H1 (cell line): ENCODE measurements around the gene ZNF619. TPM values are rescaled to one million over a fixed set of nuclear protein-coding genes. Genes with fewer than 3 reads are reported as not detected.

Source experiments
- CTCF ChIA-PET: fragments of 300-600 bp; sonication (Branson Sonifier 250); formaldehyde crosslinking; loops from one replicate; lab custom pipeline; 2021; ENCODE audit not compliant: partially characterized antibody; lab: Charles Lee
- POLR2A ChIA-PET: fragments of 300-600 bp; sonication (Branson Sonifier 250); formaldehyde crosslinking; loops from one replicate; lab custom pipeline; 2021; ENCODE audit warnings: inconsistent platforms; ENCODE audit not compliant: partially characterized antibody; lab: Charles Lee
- DNase-seq, 2 experiments: peaks; one replicate each; pipeline versions ENCODE4 v3.0.0 to v3.0.0-alpha.2; 2010 to 2022; ENCODE audit warnings: low spot score in 2 of 2, low read depth in 1 of 2, mixed read lengths in 1 of 2
- FAIRE-seq: peaks from 2 replicates; lab custom pipeline; 2011; peaks lifted over from hg19 to GRCh38; lab: Jason Lieb, UNC
- H2AFZ ChIP-seq: 2 replicates; pipeline ENCODE4 v1.8.1; 2012; ENCODE audit warnings: low read length, inconsistent platforms
- H2AK5ac ChIP-seq: 2 replicates; pipeline ENCODE4 v1.6.1; 2013; ENCODE audit warnings: low read depth, low read length
- H2BK120ac ChIP-seq: replicated peaks from 2 replicates; pipeline ENCODE3; 2013; ENCODE audit warnings: low read depth, low read length, inconsistent platforms
- H2BK12ac ChIP-seq: 2 replicates; pipeline ENCODE4 v1.6.1; 2013; ENCODE audit warnings: low read depth, low read length
- H2BK15ac ChIP-seq: 2 replicates; pipeline ENCODE4 v1.6.1; 2013; ENCODE audit warnings: low read length
- H2BK20ac ChIP-seq: 2 replicates; pipeline ENCODE4 v1.6.1; 2013; ENCODE audit warnings: low read length
- H2BK5ac ChIP-seq: 2 replicates; pipeline ENCODE4 v1.6.1; 2013; ENCODE audit warnings: low read depth, low read length
- H3K14ac ChIP-seq: 2 replicates; pipeline ENCODE4 v1.6.1; 2013; ENCODE audit warnings: inconsistent platforms; ENCODE audit not compliant: insufficient read length
- H3K18ac ChIP-seq: 2 replicates; pipeline ENCODE4 v1.6.1; 2013; ENCODE audit warnings: low read length; ENCODE audit errors: extremely low read depth
- H3K23ac ChIP-seq: 2 replicates; pipeline ENCODE4 v1.6.1; 2013; ENCODE audit warnings: inconsistent platforms; ENCODE audit not compliant: insufficient read length
- H3K23me2 ChIP-seq: 2 replicates; pipeline ENCODE4 v1.6.1; 2013; ENCODE audit warnings: low read depth, low read length
- H3K27ac ChIP-seq: 2 replicates; pipeline ENCODE4 v1.6.1; 2011; ENCODE audit warnings: low read depth, low read length, inconsistent platforms
- H3K27me3 ChIP-seq, 4 experiments: replicated peaks in 1 of 4; 1 replicate in 1 of 4; 2 replicates in 3 of 4; pipeline versions ENCODE4 v1.6.1 to v1.8.1; 2011 to 2013; ENCODE audit warnings: low read length in 3 of 4, mild to moderate bottlenecking in 3 of 4, inconsistent platforms in 2 of 4, mixed read lengths in 2 of 4, moderate library complexity in 1 of 4; ENCODE audit not compliant: control insufficient read depth in 3 of 4, insufficient read depth in 3 of 4; ENCODE audit errors: extremely low read depth in 1 of 4
- H3K36me3 ChIP-seq, 4 experiments: 2 replicates each; pipeline versions ENCODE4 v1.6.1 to v1.8.1; 2011 to 2013; ENCODE audit warnings: mild to moderate bottlenecking in 4 of 4, low read length in 3 of 4, moderate library complexity in 2 of 4, control low read depth in 1 of 4, inconsistent platforms in 1 of 4; ENCODE audit not compliant: insufficient read depth in 4 of 4, control insufficient read depth in 2 of 4
- H3K4ac ChIP-seq: replicated peaks from 2 replicates; pipeline ENCODE3; 2013; ENCODE audit warnings: low read length, low read depth, mixed read lengths, inconsistent platforms; ENCODE audit not compliant: insufficient read length
- H3K4me1 ChIP-seq, 4 experiments: replicated peaks in 1 of 4; 1 replicate in 1 of 4; 2 replicates in 3 of 4; pipeline versions ENCODE4 v1.6.1 to v1.8.1; 2011 to 2013; ENCODE audit warnings: low read length in 3 of 4, inconsistent platforms in 2 of 4, mixed read lengths in 1 of 4; ENCODE audit not compliant: insufficient read depth in 4 of 4, control insufficient read depth in 3 of 4
- H3K4me2 ChIP-seq, 2 experiments: 2 replicates each; pipeline versions ENCODE4 v1.6.1 to v1.8.1; 2011 to 2013; ENCODE audit warnings: low read depth in 2 of 2, low read length in 2 of 2, control low read depth in 1 of 2, inconsistent platforms in 1 of 2, mild to moderate bottlenecking in 1 of 2; ENCODE audit not compliant: insufficient read depth in 1 of 2
- H3K4me3 ChIP-seq, 4 experiments: fragments of 200-600, 300-600 bp in 1 of 4; sonication (generic), shearing (Covaris generic), sonication (Bioruptor Twin) in 1 of 4; 2 replicates each; pipeline versions ENCODE4 v1.5.1 to v1.8.1; 2011 to 2016; ENCODE audit warnings: low read length in 4 of 4, low read depth in 3 of 4, control low read depth in 2 of 4, inconsistent platforms in 2 of 4, mild to moderate bottlenecking in 2 of 4, mixed read lengths in 1 of 4, moderate library complexity in 1 of 4; ENCODE audit not compliant: insufficient read depth in 2 of 4; ENCODE audit errors: extremely low read depth in 1 of 4
- H3K56ac ChIP-seq: replicated peaks from 2 replicates; pipeline ENCODE3; 2013; ENCODE audit warnings: low read depth, mild to moderate bottlenecking, mixed read lengths, low read length, inconsistent platforms; ENCODE audit not compliant: insufficient read length
- H3K79me1 ChIP-seq: 2 replicates; pipeline ENCODE4 v1.6.1; 2013; ENCODE audit warnings: low read depth, low read length, control low read depth
- H3K79me2 ChIP-seq, 2 experiments: 2 replicates each; pipeline versions ENCODE4 v1.6.1 to v1.8.1; 2012 to 2013; ENCODE audit warnings: low read length in 2 of 2, mild to moderate bottlenecking in 2 of 2, inconsistent platforms in 1 of 2; ENCODE audit not compliant: insufficient read depth in 2 of 2, control insufficient read depth in 1 of 2
- H3K9ac ChIP-seq, 4 experiments: replicated peaks in 1 of 4; 1 replicate in 1 of 4; 2 replicates in 3 of 4; pipeline versions ENCODE4 v1.6.1 to v1.8.1; 2011 to 2013; ENCODE audit warnings: low read depth in 3 of 4, low read length in 3 of 4, control low read depth in 2 of 4, mild to moderate bottlenecking in 2 of 4, moderate library complexity in 2 of 4, inconsistent platforms in 1 of 4; ENCODE audit errors: extremely low read depth in 1 of 4
- H3K9me3 ChIP-seq, 2 experiments: 2 replicates each; pipeline versions ENCODE4 v1.6.1 to v1.8.1; 2012 to 2013; ENCODE audit warnings: mild to moderate bottlenecking in 2 of 2, moderate library complexity in 2 of 2, control low read depth in 1 of 2, inconsistent platforms in 1 of 2, low read depth in 1 of 2, low read length in 1 of 2, mixed read lengths in 1 of 2; ENCODE audit not compliant: insufficient read depth in 2 of 2
- H4K20me1 ChIP-seq, 2 experiments: replicated peaks in 1 of 2; 2 replicates each; pipeline versions ENCODE3 to v1.8.1; 2011 to 2013; ENCODE audit warnings: inconsistent platforms in 2 of 2, low read length in 2 of 2, mild to moderate bottlenecking in 1 of 2; ENCODE audit not compliant: insufficient read depth in 2 of 2, control insufficient read depth in 1 of 2
- H4K5ac ChIP-seq: 2 replicates; pipeline ENCODE4 v1.6.1; 2013; ENCODE audit warnings: low read length, low read depth, mixed read lengths, inconsistent platforms; ENCODE audit not compliant: insufficient read length
- H4K8ac ChIP-seq: 2 replicates; pipeline ENCODE4 v1.8.0; 2013; ENCODE audit warnings: mild to moderate bottlenecking, moderate library complexity, low read length, inconsistent platforms; ENCODE audit not compliant: insufficient read depth; ENCODE audit errors: extremely low read depth
- H4K91ac ChIP-seq: replicated peaks from 2 replicates; pipeline ENCODE3; 2013; ENCODE audit warnings: low read length, mixed read lengths, inconsistent platforms; ENCODE audit not compliant: insufficient read length
- CTBP2 ChIP-seq: IDR thresholded peaks from 2 replicates; pipeline ENCODE4 v1.7.0; 2011; ENCODE audit warnings: borderline replicate concordance, mild to moderate bottlenecking, moderate library complexity, mixed read lengths, low read length; ENCODE audit not compliant: insufficient read depth, insufficient read length
- FOSL1 ChIP-seq: IDR thresholded peaks from 2 replicates; pipeline ENCODE4 v1.6.1; 2011; ENCODE audit warnings: mild to moderate bottlenecking, low read depth, low read length, moderate library complexity; ENCODE audit not compliant: insufficient read depth
- SIRT6 ChIP-seq: IDR thresholded peaks from one replicate; pipeline ENCODE4 v1.7.1; 2012; ENCODE audit warnings: low read length, inconsistent platforms
- WGBS, 2 experiments: shearing (Covaris generic) in 1 of 2; methylation state at CpG; one replicate each; pipeline versions ENCODE4 v1.1.6 to v1.1.7; 2013 to 2015; ENCODE audit warnings: low lambda C conversion rate in 2 of 2, mixed read lengths in 2 of 2, inconsistent platforms in 1 of 2, low coverage in 1 of 2, missing lambda C conversion rate in 1 of 2; ENCODE audit not compliant: insufficient replicate concordance in 2 of 2, insufficient coverage in 1 of 2, insufficient read length in 1 of 2; ENCODE audit errors: extremely low coverage in 1 of 2, missing lambda C conversion rate in 1 of 2; 5-methylcytosine and 5-hydroxymethylcytosine counted together
- polyA plus RNA-seq, 7 experiments: library from polyadenylated mRNA; depleted of rRNA in 3 of 7; stranded (reverse) in 5 of 7; unstranded in 2 of 7; fragments of >200 nt in 5 of 7; fragments of 200-250 nt in 2 of 7; gene quantifications; 1 replicate in 5 of 7; 2 replicates in 1 of 7; 4 replicates in 1 of 7; pipeline versions ENCODE4 v1.2.1 to v1.2.3, GENCODE V29; 2011 to 2013; ENCODE audit warnings: missing spikeins in 2 of 7, mixed read lengths in 2 of 7
- total RNA-seq: library from RNA; stranded (reverse); fragmentation: NEBNext Ultra II Directional; extraction: Animal tissue kit (Norgen Biotek cat#: 25700); gene quantifications from 2 replicates; pipeline ENCODE4 v1.2.1, GENCODE V29; 2021

The ZNF619 gene
- total and polyA plus RNA-seq, 2 of the 8 experiments (the other 6 are each of a cell fraction or from before 2014, with no cell fraction given), result 2.3 to 8.2 TPM

DNA sequence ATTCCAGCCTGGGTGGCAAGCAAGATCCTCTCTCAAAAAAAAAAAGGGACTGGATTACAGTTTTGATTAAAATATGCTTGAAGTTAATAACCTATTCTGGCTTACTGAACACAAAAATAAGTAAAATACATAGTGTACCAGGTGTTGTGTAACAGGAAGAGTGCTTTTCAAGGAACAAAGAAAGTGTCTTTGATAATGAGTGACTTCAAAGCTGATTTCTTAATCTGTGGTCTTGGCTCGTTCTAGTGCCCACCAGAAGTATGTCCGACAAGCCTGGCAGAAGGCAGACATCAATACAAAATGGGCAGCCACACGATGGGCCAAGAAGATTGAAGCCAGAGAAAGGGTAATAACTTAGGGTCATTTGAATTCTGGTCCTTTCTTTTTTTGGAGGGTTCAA is 15.8 kb upstream of the ZNF619 start:
- Histone ChIP-seq H3K4me3 (no peak overlapping the region), H2BK12ac (no peak overlapping the region), H2AK5ac (no peak overlapping the region), H3K79me2 (peaks cover 6 to 30% of the 10 kb centered on the region in 2 experiments), H2BK15ac (no peak overlapping the region), H4K91ac (no peak overlapping the region), H3K4me1 (peaks cover 0 to 6% (median 4%) of the 10 kb centered on the region in 4 experiments; a peak in 5 of 7 replicates), H3K9ac (no peak overlapping the region), H4K20me1 (peaks cover 14 to 16% of the 10 kb centered on the region in 2 experiments), H3K23ac (no peak overlapping the region), H4K5ac (no peak overlapping the region), H3K4ac (no peak overlapping the region), H3K14ac (no peak overlapping the region), H3K56ac (no peak overlapping the region), H4K8ac (no peak overlapping the region), H3K18ac (no peak overlapping the region), H3K79me1 (peaks cover 4% of the 10 kb centered on the region; the same call in 1 of the 2 replicates), H2BK120ac (no peak overlapping the region), H2AFZ (no peak overlapping the region), H2BK20ac (no peak overlapping the region), H3K27ac (no peak overlapping the region), H2BK5ac (no peak overlapping the region), H3K4me2 (no peak overlapping the region), H3K23me2 (peaks cover 4% of the 10 kb centered on the region; the same call in 1 of the 2 replicates), H3K27me3 (no peaks in the 10 kb centered on the region), H3K36me3 (peaks cover 22 to 77% (median 55%) of the 10 kb centered on the region in 4 experiments), H3K9me3 (no peaks in the 10 kb centered on the region)
- ChIA-PET POLR2A (interaction anchor here (0.6 to 6.4 kb wide), 6 partner anchors 8 to 64 kb away, joined by 3 to 64 read pairs (median 4); partner anchors contain the start of genes ZNF620 and ZNF621), CTCF (interaction anchor here (0.6 kb wide), 1 partner anchor 27 kb away, joined by 3 read pairs; no protein-coding TSS in a partner anchor)
- no peak for DNase-seq
- FAIRE-seq, result no peak
- no peak for TF ChIP-seq CTBP2
- TF ChIP-seq SIRT6, result no peak
- TF ChIP-seq FOSL1, result no peak
- 87% methylated on average over 3 of the region's 3 CpGs; no CpG with 5 or more reads in 1 of the 2 experiments for WGBS, 2 experiments
